Activated naive CD4-positive, alpha-beta T cell treated with anti-CD3 and anti-CD28 coated beads, Interleukin-2, amount 50 U/mL, for 24 hours (primary cell): ENCODE measurements around the gene SPATA18.
"Not testable (repeated sequence)": the region's sequence is repeated elsewhere in the genome, so short reads cannot be mapped to it uniquely, and the experiment has no call there.

Experiments used
- H3K27ac Mint-ChIP-seq: one replicate; pipeline ENCODE4 v1.8.0; 2021; ENCODE audit warnings: mild to moderate bottlenecking, mixed read lengths
- H3K27me3 Mint-ChIP-seq: one replicate; pipeline ENCODE4 v1.8.0; 2021; ENCODE audit warnings: mixed read lengths
- H3K36me3 Mint-ChIP-seq: one replicate; pipeline ENCODE4 v1.8.0; 2021; ENCODE audit warnings: mixed read lengths
- H3K4me1 Mint-ChIP-seq: one replicate; pipeline ENCODE4 v1.8.0; 2021; ENCODE audit warnings: mixed read lengths
- H3K4me3 Mint-ChIP-seq: one replicate; pipeline ENCODE4 v1.8.0; 2021; ENCODE audit warnings: mild to moderate bottlenecking, mixed read lengths
- H3K9me3 Mint-ChIP-seq: one replicate; pipeline ENCODE4 v1.8.0; 2021; ENCODE audit warnings: mixed read lengths

Gene SPATA18

GRCh38 chr4:52111995-52112394, 60.9 kb downstream of the SPATA18 start:
- Mint-ChIP-seq H3K9me3 (no peaks in the 10 kb centered on the region), H3K27me3 (no peaks in the 10 kb centered on the region), H3K4me3 (no peak overlapping the region), H3K27ac (no peak overlapping the region), H3K36me3 (no peaks in the 10 kb centered on the region), H3K4me1 (no peaks in the 10 kb centered on the region)

- Mint-ChIP-seq H3K4me3 (no peak overlapping the region), H3K4me1 (no peaks in the 10 kb centered on the region), H3K36me3 (no peaks in the 10 kb centered on the region), H3K27ac (no peak overlapping the region), H3K27me3 (no peaks in the 10 kb centered on the region), H3K9me3 (no peaks in the 10 kb centered on the region)
Observed at GRCh38 chr4:52112411-52112810, 61.3 kb downstream of the SPATA18 start.

GRCh38 chr4:52116641-52117040, 65.5 kb downstream of the SPATA18 start:
- H3K4me1 Mint-ChIP-seq = no peaks in the 10 kb centered on the region
- no peaks in the 10 kb centered on the region for H3K36me3 Mint-ChIP-seq
- no peak overlapping the region for H3K4me3 Mint-ChIP-seq
- H3K9me3 Mint-ChIP-seq = no peaks in the 10 kb centered on the region
- no peaks in the 10 kb centered on the region for H3K27me3 Mint-ChIP-seq
- H3K27ac Mint-ChIP-seq = no peak overlapping the region

DNA sequence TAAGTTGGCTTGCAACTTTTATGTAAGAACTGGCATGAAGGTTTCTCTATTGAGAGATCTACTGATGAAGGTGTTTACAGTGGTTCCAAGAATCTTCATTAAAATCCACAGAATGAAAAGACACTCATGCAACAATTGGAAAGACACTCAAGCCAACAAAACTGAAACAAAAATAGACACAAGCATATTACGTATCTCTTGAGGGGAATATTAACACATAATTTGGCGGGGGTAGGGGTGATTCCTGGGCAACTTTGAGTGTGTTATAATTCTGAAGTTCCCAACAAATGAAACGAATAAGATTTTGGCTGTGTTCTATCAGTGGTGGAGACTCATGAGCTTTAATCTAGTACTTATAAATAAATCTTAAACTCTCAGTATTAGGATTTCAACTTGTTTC, 75.1 kb downstream of the SPATA18 start:
- H3K27me3 Mint-ChIP-seq = peaks cover 6% of the 10 kb centered on the region
- H3K4me1 Mint-ChIP-seq = no peaks in the 10 kb centered on the region
- H3K4me3 Mint-ChIP-seq = no peak overlapping the region
- no peaks in the 10 kb centered on the region for H3K36me3 Mint-ChIP-seq
- H3K9me3 Mint-ChIP-seq = peaks cover 5% of the 10 kb centered on the region
- no peak overlapping the region for H3K27ac Mint-ChIP-seq

GRCh38 chr4:52126966-52127365, 75.9 kb downstream of the SPATA18 start:
- Mint-ChIP-seq H3K4me3 (no peak overlapping the region), H3K36me3 (no peaks in the 10 kb centered on the region), H3K4me1 (no peaks in the 10 kb centered on the region), H3K27me3 (peaks cover 6% of the 10 kb centered on the region), H3K27ac (no peak overlapping the region), H3K9me3 (peaks cover 5% of the 10 kb centered on the region)

DNA sequence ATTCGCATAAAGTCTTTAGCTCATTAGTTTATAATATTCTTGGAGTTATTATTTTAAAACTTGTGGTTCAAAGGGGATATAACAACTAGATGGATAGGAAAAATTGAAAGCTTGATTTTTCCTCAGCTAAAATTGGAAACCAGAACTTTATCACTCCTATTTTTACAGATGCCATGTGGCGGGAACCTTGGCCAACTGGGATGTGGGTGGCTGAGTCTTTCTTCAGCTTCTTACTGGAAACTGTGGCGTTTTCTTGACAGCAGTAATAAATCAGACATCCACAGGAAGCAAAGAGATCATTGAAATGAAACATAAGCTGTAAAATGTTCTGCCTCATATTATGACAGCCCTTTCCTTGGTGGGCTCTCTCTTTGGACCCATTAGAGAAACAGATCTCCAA, 84.1 kb downstream of the SPATA18 start:
- peaks cover 3% of the 10 kb centered on the region for H3K27me3 Mint-ChIP-seq
- no peak overlapping the region for H3K27ac Mint-ChIP-seq
- no peaks in the 10 kb centered on the region for H3K4me1 Mint-ChIP-seq
- H3K36me3 Mint-ChIP-seq = no peaks in the 10 kb centered on the region
- H3K9me3 Mint-ChIP-seq = peaks cover 5% of the 10 kb centered on the region
- no peak overlapping the region for H3K4me3 Mint-ChIP-seq

- H3K27me3 Mint-ChIP-seq, H3K27ac Mint-ChIP-seq, H3K36me3 Mint-ChIP-seq, H3K4me1 Mint-ChIP-seq, H3K4me3 Mint-ChIP-seq, H3K9me3 Mint-ChIP-seq: not testable (repeated sequence)
Observed at GRCh38 chr4:52137152-52137551, 86.0 kb downstream of the SPATA18 start.

GRCh38 chr4:52142816-52143215, 91.7 kb downstream of the SPATA18 start:
- Mint-ChIP-seq H3K4me3 (no peak overlapping the region), H3K9me3 (peaks cover under 1% of the 10 kb centered on the region), H3K4me1 (no peaks in the 10 kb centered on the region), H3K27me3 (no peaks in the 10 kb centered on the region), H3K27ac (no peak overlapping the region), H3K36me3 (no peaks in the 10 kb centered on the region)

GRCh38 chr4:52143815-52144214, 92.7 kb downstream of the SPATA18 start:
- Mint-ChIP-seq H3K9me3 (no peaks in the 10 kb centered on the region), H3K4me3 (no peak overlapping the region), H3K4me1 (no peaks in the 10 kb centered on the region), H3K36me3 (no peaks in the 10 kb centered on the region), H3K27ac (no peak overlapping the region), H3K27me3 (no peaks in the 10 kb centered on the region)

GRCh38 chr4:52144372-52144771, 93.3 kb downstream of the SPATA18 start:
- H3K9me3 Mint-ChIP-seq = no peaks in the 10 kb centered on the region
- no peaks in the 10 kb centered on the region for H3K4me1 Mint-ChIP-seq
- H3K27ac Mint-ChIP-seq = no peak overlapping the region
- H3K27me3 Mint-ChIP-seq = no peaks in the 10 kb centered on the region
- H3K4me3 Mint-ChIP-seq = no peak overlapping the region
- H3K36me3 Mint-ChIP-seq = no peaks in the 10 kb centered on the region
